ENCODE measurements around the gene STARD3NL. TPM values are rescaled to one million over a fixed set of nuclear protein-coding genes. Genes with fewer than 3 reads are reported as not detected.

The STARD3NL gene
- total and polyA plus RNA-seq, 10 of the 15 experiments (the other 5 are each of a cell fraction or from before 2014, with no cell fraction given): 66.1 to 133 (median 85.7) TPM

DNA sequence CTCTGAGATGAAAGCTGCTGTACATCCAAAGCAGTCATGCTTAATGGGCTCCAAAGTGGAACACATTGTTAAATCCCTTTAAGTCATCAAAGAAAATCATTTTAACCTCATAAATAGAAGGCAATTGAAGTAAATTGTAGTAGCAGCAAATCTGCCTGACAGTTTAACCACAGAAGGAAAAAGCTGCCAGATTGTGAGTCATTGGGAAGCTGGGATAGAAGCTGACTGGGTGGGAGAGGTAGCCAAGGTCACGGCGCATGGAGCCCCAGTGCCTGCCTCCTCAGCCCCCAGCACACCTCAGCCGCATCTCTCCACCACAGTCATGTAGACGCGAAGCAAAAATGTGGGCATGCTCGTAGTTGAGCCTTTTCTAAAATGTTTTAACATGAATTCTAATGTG lies 51.3 kb downstream of the STARD3NL start:
- TF ChIP-seq DPF2 (IDR thresholded peaks at IDR 0.05) (no peak), JUNB (IDR thresholded peaks at IDR 0.05) (no peak), KAT2A (conservative IDR thresholded peaks at IDR 0.05; ENCODE audit: control insufficient read depth, low read depth, low read length) (no peak), ZNF622 (IDR thresholded peaks at IDR 0.05) (no peak)
- DNase-seq (ENCODE audit: low read depth, low spot score): no peak
- BruUV-seq (replicated peaks): no TSS peak
- in situ Hi-C loops (cut with MboI): no loop called here
- H3K4me1 ChIP-seq (ENCODE audit: control insufficient read depth, insufficient read depth, low read length): peaks cover 14% of the 10 kb centered on the region
- no peaks in the 10 kb centered on the region for H3K27me3 ChIP-seq (replicated peaks in 1 of 2; ENCODE audit: control insufficient read depth in 2 of 2, insufficient read depth in 2 of 2, low read length in 1 of 2)
- ChIA-PET CTCF (interaction anchor here (0.7 to 4.6 kb wide), 5 partner anchors 14 to 106 kb away, joined by 3 to 42 read pairs (median 25); no protein-coding TSS in a partner anchor), POLR2A (no interaction called here), SMC1A (ENCODE audit: uncharacterized antibody, unreplicated experiment) (interaction anchor here (4.3 kb wide), 1 partner anchor 93 kb away, joined by 17 read pairs; no protein-coding TSS in a partner anchor), RAD21 (ENCODE audit: unreplicated experiment) (no interaction called here)
- WGBS (ENCODE audit: insufficient coverage, insufficient replicate concordance, low lambda C conversion rate, missing lambda C conversion rate): 98% methylated on average over 6 of the region's 6 CpGs
- intact Hi-C loops (cut with micrococcal nuclease; ENCODE audit: unreplicated experiment): no loop called here
- no peak overlapping the region for H3K9ac ChIP-seq (ENCODE audit: control insufficient read depth, insufficient read depth, low read length)
- H2AFZ ChIP-seq (ENCODE audit: control insufficient read depth, low read depth, low read length): no peak overlapping the region
- ATAC-seq: no peak
- no peak overlapping the region for H3K27ac ChIP-seq (ENCODE audit: control insufficient read depth, insufficient read depth)
- H3K4me3 ChIP-seq: no peak overlapping the region
- no peaks in the 10 kb centered on the region for H3K9me3 ChIP-seq (replicated peaks; ENCODE audit: control insufficient read depth, insufficient read depth, low read length)
- peaks cover 8 to 22% of the 10 kb centered on the region in 2 experiments; a peak in 3 of 4 replicates for H3K36me3 ChIP-seq (ENCODE audit: control insufficient read depth in 2 of 2, insufficient read depth in 2 of 2, low read length in 1 of 2)
- H4K20me1 ChIP-seq (ENCODE audit: control insufficient read depth, insufficient read depth): no peaks in the 10 kb centered on the region
- H3K79me2 ChIP-seq (ENCODE audit: control insufficient read depth, insufficient read depth, low read length): no peaks in the 10 kb centered on the region
- FAIRE-seq: no peak
- no peak overlapping the region for H3K4me2 ChIP-seq (ENCODE audit: control insufficient read depth, insufficient read depth)

DNA sequence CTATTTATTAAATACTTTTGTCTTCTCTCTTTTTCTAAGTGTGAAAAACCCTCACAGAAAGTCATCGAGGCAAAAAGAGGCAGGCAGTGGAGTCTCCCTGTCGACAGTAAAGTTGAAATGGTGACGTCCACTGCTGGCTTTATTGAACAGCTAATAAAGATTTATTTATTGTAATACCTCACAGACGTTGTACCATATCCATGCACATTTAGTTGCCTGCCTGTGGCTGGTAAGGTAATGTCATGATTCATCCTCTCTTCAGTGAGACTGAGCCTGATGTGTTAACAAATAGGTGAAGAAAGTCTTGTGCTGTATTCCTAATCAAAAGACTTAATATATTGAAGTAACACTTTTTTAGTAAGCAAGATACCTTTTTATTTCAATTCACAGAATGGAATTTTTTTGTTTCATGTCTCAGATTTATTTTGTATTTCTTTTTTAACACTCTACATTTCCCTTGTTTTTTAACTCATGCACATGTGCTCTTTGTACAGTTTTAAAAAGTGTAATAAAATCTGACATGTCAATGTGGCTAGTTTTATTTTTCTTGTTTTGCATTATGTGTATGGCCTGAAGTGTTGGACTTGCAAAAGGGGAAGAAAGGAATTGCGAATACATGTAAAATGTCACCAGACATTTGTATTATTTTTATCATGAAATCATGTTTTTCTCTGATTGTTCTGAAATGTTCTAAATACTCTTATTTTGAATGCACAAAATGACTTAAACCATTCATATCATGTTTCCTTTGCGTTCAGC lies 52.0 kb downstream of the STARD3NL start:
- ATAC-seq: no peak
- H3K79me2 ChIP-seq (ENCODE audit: control insufficient read depth, insufficient read depth, low read length): no peaks in the 10 kb centered on the region
- WGBS (ENCODE audit: insufficient coverage, insufficient replicate concordance, low lambda C conversion rate, missing lambda C conversion rate): 94% methylated on average over 6 of the region's 6 CpGs
- H4K20me1 ChIP-seq (ENCODE audit: control insufficient read depth, insufficient read depth): no peaks in the 10 kb centered on the region
- ChIA-PET SMC1A (ENCODE audit: uncharacterized antibody, unreplicated experiment) (interaction anchor here (4.3 kb wide), 1 partner anchor 92 kb away, joined by 17 read pairs; no protein-coding TSS in a partner anchor), CTCF (interaction anchor here (0.7 to 4.6 kb wide), 5 partner anchors 15 to 105 kb away, joined by 3 to 42 read pairs (median 25); no protein-coding TSS in a partner anchor), RAD21 (ENCODE audit: unreplicated experiment) (no interaction called here), POLR2A (no interaction called here)
- BruUV-seq (replicated peaks): no TSS peak
- peaks cover 14% of the 10 kb centered on the region for H3K4me1 ChIP-seq (ENCODE audit: control insufficient read depth, insufficient read depth, low read length)
- H3K4me2 ChIP-seq (ENCODE audit: control insufficient read depth, insufficient read depth): no peak overlapping the region
- no peak overlapping the region for H3K9ac ChIP-seq (ENCODE audit: control insufficient read depth, insufficient read depth, low read length)
- H3K4me3 ChIP-seq: no peak overlapping the region
- no peak for TF ChIP-seq HDGF (IDR thresholded peaks at IDR 0.05)
- TF ChIP-seq GATAD2B (conservative IDR thresholded peaks at IDR 0.05; ENCODE audit: low read depth): no peak
- H3K9me3 ChIP-seq (replicated peaks; ENCODE audit: control insufficient read depth, insufficient read depth, low read length): no peaks in the 10 kb centered on the region
- intact Hi-C loops (cut with micrococcal nuclease; ENCODE audit: unreplicated experiment) (no loop called here), in situ Hi-C loops (cut with MboI) (no loop called here)
- no peak for FAIRE-seq
- peaks cover 8 to 17% of the 10 kb centered on the region in 2 experiments; a peak in 3 of 4 replicates for H3K36me3 ChIP-seq (ENCODE audit: control insufficient read depth in 2 of 2, insufficient read depth in 2 of 2, low read length in 1 of 2)
- no peak overlapping the region for H2AFZ ChIP-seq (ENCODE audit: control insufficient read depth, low read depth, low read length)
- no peaks in the 10 kb centered on the region for H3K27me3 ChIP-seq (replicated peaks in 1 of 2; ENCODE audit: control insufficient read depth in 2 of 2, insufficient read depth in 2 of 2, low read length in 1 of 2)
- no peak overlapping the region for H3K27ac ChIP-seq (ENCODE audit: control insufficient read depth, insufficient read depth)
- no peak for DNase-seq (ENCODE audit: low read depth, low spot score)
